ENCODE measurements around the gene HPGD.

The HPGD gene

DNA sequence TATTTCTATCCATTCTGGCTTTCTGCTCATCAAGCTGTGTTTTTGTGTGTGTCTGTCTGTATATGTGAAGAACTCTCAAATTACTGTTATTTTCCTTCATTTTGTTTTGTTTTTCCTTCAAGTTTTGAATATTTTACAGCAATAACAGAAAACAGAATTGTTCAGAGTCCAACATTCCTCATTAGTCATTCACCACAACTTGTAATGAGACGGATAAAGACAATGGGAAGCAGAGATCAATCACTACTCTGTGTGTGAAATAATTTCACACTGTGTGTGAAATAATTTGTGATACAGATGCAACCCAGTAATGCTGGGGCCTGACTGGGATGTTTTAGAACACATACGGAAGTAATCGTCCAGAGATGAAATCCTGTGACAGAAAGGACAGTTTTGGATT, 55.2 kb downstream of the HPGD start:
- no peak for DNase-seq

DNA sequence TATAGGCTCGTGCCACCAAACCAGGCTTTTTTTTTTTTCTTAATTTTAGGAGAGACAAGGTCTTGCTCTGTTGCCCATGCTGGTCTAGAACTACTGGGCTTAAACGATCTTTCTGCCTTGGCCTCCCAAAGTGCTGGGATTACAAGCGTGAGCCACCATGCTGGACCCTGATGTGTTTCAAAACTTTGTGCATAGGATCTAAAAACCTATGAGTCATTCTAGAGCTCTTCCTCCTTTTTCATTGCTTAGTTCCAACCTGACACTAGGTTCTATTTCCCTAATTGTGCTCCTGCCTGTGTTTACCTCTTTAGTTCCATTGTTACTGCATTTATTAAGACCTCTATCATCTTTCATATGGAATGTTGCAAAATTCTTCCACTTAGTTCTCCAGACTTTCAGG, 57.3 kb downstream of the HPGD start:
- no peak for DNase-seq

DNA sequence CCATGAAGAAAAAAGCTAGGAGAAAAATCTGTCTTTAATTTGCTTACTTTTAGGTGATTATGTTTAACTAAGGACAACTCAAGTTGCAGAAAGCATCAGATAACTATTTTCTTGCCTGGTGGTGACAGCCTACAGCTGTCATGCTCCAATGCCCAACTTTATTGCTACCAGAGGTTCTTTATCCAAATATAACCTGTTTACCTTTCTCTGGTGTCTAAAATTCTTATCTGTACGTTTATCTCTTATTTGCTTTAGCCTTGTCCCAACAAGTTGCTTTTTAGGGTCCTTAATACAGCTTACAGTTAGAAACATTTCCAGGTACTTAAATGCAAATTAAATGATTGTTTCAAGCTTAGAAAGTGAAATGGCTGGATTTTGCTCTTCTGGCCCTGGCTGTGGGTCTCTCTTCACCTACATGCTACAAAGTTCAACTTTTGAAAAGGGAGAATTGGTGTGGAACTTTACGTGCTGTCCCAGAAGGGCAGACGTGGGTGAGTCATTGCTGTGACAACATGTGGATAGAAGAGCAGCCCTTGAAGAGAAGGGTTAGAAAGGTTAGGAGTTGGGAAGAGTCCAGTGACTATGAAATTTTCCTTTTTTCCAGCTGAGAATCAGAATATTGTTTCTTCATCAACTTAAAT, 60.7 kb downstream of the HPGD start:
- DNase-seq: no peak

DNA sequence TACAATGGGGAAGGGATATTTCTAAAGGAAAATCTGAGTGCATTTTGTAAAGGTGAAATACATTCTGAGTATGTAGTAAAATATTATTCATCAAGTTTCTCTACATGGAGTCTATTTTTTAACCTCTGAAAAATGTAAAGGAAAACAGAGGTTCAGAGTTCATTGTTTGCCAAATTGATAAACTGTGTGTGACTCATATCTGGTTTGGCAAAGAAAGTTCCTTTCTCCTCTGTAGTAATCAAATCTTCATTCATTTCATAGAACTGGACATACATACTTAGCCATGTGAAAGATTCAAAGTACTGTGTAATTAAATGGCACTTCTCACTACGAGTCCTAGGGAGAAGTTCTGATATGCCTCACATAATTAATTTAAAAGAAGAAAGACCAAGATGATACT, 61.6 kb downstream of the HPGD start:
- no peak for DNase-seq

DNA sequence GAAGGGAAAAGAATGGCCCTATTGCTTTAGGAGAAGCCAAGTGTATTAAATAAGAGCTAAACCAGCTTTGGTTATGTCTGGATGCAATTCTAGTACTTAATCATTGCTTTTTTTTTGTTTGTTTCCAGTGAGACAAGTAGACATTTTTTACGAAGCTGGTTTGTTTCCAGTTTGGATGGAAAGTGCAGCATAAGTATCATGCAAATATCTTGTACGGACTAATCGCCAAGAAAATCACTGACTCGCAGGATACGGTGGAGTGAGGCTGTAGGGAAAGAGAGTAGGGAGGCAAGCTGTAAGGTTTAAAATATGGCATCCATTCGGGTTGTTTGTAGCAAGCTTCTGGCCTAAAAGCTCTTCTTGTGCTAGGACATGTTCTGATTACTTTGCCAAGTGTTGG, 64.8 kb downstream of the HPGD start:
- no peak for DNase-seq

DNA sequence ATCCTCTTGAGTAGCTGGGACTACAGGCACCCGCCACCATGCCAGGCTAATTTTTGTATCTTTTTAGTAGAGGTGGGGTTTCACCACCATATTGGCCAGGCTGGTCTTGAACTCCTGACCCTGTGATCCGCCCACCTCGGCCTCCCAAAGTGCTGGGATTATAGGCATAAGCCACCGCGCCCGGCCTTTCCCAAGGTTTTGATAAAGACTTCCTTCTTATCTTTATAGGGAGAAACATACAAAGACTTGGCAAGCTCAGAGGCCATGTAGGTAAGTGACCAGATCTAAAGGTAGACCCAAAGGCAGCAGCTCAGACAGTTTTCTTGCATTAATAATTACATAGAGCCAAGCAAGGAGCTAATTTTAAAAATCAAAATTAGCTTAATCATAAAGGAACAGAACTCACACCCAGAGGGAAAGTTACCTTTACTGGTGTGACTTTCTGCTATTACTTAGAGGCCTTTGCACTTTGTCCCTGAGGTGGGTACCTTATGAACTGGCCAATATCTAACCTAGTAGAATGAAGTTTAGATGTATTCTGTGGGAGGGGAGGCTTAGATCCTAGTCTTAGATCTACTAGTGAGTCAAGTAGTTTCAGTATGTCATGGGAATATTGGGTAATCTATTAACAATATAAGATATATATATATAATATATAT, 67.3 kb downstream of the HPGD start:
- DNase-seq: no peak

DNA sequence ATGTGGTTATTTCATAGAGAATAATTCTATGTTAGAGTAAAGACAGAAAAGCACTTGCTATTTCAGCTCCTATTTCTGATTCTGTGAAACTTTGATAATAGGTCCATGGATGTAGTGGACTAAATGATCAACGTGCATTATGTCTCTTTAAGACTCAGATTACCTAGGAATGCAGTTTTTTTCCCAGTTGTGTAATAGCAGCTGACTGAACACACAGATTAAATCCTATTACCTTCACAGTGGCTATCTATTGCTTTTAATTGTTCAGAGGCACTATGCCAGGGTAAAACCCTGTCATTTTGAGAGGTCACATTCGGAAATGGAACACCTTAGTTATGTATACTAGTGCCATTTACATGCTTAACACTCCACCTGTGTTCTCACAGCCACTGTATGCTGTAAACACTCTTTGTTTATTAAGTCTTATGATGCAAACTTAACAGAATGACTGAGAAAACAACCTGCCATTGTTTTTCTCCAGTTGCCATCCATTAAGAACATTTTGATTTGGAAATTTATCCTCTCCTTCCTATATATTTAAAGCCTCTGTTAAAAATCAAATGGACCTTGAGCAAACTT, 70.5 kb downstream of the HPGD start:
- DNase-seq: no peak

DNA sequence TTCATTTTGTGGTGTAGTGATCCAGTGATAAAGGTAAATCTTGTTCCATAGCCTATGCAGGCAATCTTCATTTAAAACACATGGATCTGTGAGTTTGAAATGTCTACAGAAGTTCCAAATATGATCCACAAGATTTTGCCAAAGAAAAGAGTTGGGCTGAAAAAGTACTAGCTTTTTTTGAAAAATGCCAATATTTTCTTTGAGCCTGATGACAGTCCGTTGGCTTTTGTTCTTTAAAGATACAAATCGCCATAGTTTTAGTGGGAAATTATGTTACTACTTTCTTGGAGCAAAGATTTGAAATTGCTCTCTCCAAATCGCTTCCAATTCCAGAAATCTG, 71.5 kb downstream of the HPGD start:
- no peak for DNase-seq

DNA sequence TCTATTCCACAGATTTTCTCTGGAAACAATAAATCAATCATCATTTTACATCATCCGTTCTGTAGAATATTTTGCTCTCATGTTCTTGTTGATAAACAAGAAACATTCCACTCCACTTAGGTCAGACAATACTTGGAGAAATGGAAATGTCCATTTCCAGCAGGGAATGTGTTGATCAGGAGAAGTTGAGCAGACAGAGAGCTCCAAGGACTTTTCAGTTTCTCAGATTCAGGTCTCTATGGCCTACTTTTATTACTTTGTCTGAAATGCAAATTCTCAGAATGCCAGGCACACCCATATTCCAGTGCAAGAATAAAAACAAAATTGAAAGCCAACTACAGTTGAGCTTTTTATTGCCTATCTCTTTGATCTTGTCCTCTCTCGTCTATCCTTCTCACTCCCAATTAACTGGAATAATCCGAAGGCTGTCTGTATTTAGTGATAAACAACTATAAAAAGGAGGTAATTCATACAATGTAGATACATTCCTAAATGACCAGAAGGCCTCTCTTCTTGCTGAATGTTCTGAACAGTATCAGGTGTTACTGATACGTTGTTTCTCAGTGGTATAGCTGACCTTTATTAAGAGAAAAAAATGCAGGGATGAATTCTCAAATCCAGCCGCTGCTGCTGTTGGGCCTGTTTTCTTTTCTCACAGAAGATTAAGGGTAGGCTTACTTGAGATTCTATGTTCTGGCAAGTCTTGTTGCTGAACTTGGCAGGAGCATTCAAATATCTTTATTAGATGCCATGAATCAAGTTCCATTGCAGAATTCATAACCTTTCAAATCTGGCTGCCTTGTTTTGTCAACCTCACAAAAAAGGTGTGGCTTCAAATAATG, 72.1 kb downstream of the HPGD start:
- no peak for DNase-seq

DNA sequence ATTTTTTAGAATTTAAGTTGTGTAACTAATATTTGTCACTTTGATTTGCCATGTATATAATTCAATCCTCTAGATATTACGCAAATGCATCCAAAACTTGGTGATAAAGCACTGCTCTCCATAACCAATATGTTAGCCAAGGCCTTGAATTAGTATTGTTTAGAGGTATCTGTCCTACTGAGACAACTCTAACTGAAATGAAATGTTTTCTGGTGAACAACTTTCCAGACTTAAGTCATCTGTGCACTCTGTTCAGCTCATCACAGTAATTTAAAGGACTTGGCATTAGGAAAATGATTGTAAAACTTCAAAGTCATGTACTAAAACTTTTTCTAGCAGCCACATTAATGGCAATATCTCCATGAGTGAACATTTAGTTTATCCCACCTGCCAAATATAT, 73.1 kb downstream of the HPGD start:
- DNase-seq: no peak

DNA sequence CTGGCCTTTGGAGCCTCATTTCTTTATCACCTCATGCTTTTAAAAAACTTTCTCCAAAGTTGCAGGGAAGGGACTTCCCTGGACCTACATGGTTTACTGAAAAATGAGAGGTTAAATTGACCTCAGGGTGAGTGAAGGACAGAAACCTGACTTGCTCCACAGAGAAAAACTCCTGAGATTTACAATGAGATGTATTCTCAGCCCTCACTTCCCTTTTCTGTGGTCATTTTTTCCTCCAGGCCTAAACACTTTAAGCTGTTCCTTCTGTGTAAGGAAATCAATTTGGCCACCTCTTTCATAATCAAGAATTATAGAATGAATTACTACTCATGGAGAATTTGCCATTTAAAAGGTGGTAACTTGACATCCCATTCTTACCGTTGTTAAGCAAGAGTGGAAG, 77.9 kb downstream of the HPGD start:
- no peak for DNase-seq
